HCT116 (cell line): Measurements from ENCODE around the gene PLPP7. TPM values are rescaled to one million over a fixed set of nuclear protein-coding genes. Genes with fewer than 3 reads are reported as not detected.

Source experiments
- ATAC-seq: fragments of 200-7000 bp; cut with Tn5 transposase; 2 replicates; pipeline ENCODE4 v1.9.1; 2020; ENCODE audit warnings: mild to moderate bottlenecking, moderate library complexity
- BruUV-seq: library from RNA; stranded (reverse); fragments of 400-500 nt; replicated peaks from 2 replicates; lab custom pipeline; 2021; lab: Mats Ljungman, UMichigan
- CTCF ChIA-PET: fragments of 300-600 bp; sonication (Branson Sonifier 250); formaldehyde crosslinking; loops from one replicate; lab custom pipeline; 2021; ENCODE audit warnings: antibody characterized with exemption; lab: Charles Lee
- POLR2A ChIA-PET: fragments of 300-600, 350-600 bp; sonication (Branson Sonifier 250); formaldehyde crosslinking; loops from one replicate; lab custom pipeline; 2021; ENCODE audit warnings: antibody characterized with exemption; lab: Charles Lee
- RAD21 ChIA-PET, 2 experiments: fragments of 300-600 bp; sonication (Branson Sonifier 250); formaldehyde crosslinking; loops; one replicate each; lab custom pipeline; 2023; ENCODE audit warnings: low total read pairs in 2 of 2; ENCODE audit not compliant: uncharacterized antibody in 2 of 2, unreplicated experiment in 2 of 2, low non-redundant PET in 1 of 2; lab: Charles Lee
- DNase-seq: peaks from one replicate; pipeline ENCODE4 v3.0.0-alpha.2; 2010; ENCODE audit warnings: low read depth, low spot score
- H2AFZ ChIP-seq: fragments of 200-600 bp; shearing (Covaris generic), sonication (generic); 2 replicates; pipeline ENCODE4 v1.6.1; 2017; ENCODE audit warnings: low read depth, mixed run types, mixed read lengths, antibody characterized with exemption, low read length; ENCODE audit not compliant: poor library complexity, severe bottlenecking
- H3K27ac ChIP-seq: 2 replicates; pipeline ENCODE4 v1.5.1; 2012; ENCODE audit warnings: low read depth, low read length
- H3K27me3 ChIP-seq: fragments of 200-600 bp; sonication (generic); 2 replicates; pipeline ENCODE4 v1.6.1; 2016; ENCODE audit warnings: mixed run types, low read length, mixed read lengths; ENCODE audit not compliant: insufficient read depth
- H3K36me3 ChIP-seq, 2 experiments: fragments of 200-500 bp in 1 of 2; fragments of 200-600 bp in 1 of 2; sonication (Bioruptor generic) in 1 of 2; sonication (generic) in 1 of 2; 2 replicates each; pipeline versions ENCODE4 v1.5.1 to v1.6.1; 2014 to 2016; ENCODE audit warnings: low read length in 2 of 2, inconsistent platforms in 1 of 2, mixed read lengths in 1 of 2, mixed run types in 1 of 2; ENCODE audit not compliant: insufficient read depth in 2 of 2, control insufficient read depth in 1 of 2
- H3K4me1 ChIP-seq, 2 experiments: fragments of 200-600 bp in 1 of 2; sonication (generic) in 1 of 2; 2 replicates each; pipeline versions ENCODE4 v1.5.1 to v1.6.1; 2012 to 2017; ENCODE audit warnings: low read length in 2 of 2, inconsistent platforms in 1 of 2, mild to moderate bottlenecking in 1 of 2, mixed read lengths in 1 of 2, mixed run types in 1 of 2, moderate library complexity in 1 of 2; ENCODE audit not compliant: insufficient read depth in 2 of 2, control insufficient read depth in 1 of 2
- H3K4me2 ChIP-seq: fragments of 200-600 bp; sonication (generic); 2 replicates; pipeline ENCODE4 v1.6.1; 2017; ENCODE audit warnings: mixed run types, low read length, mixed read lengths
- H3K4me3 ChIP-seq, 2 experiments: fragments of 200-600 bp in 1 of 2; sonication (generic) in 1 of 2; replicated peaks in 1 of 2; 2 replicates each; pipeline ENCODE4 v1.5.1; 2011 to 2016; ENCODE audit warnings: low read length in 2 of 2, control low read depth in 1 of 2, low read depth in 1 of 2, mild to moderate bottlenecking in 1 of 2, mixed read lengths in 1 of 2, mixed run types in 1 of 2
- H3K79me2 ChIP-seq: fragments of 200-600 bp; sonication (generic); 2 replicates; pipeline ENCODE4 v1.6.1; 2017; ENCODE audit warnings: mild to moderate bottlenecking, mixed run types, low read length, moderate library complexity, mixed read lengths; ENCODE audit not compliant: insufficient read depth
- H3K9ac ChIP-seq: fragments of 200-600 bp; sonication (generic); 2 replicates; pipeline ENCODE4 v1.6.1; 2016; ENCODE audit warnings: low read length, mixed read lengths
- H3K9me2 ChIP-seq: fragments of 200-600 bp; sonication (generic), shearing (Covaris generic); 2 replicates; pipeline ENCODE4 v1.6.1; 2017; ENCODE audit warnings: mixed run types, mild to moderate bottlenecking, moderate library complexity; ENCODE audit not compliant: insufficient read depth
- H3K9me3 ChIP-seq, 2 experiments: fragments of 200-500 bp in 1 of 2; fragments of 200-600 bp in 1 of 2; sonication (Bioruptor generic) in 1 of 2; sonication (generic) in 1 of 2; 2 replicates each; pipeline ENCODE4 v1.6.1; 2014 to 2017; ENCODE audit warnings: low read length in 2 of 2, mixed read lengths in 2 of 2, inconsistent platforms in 1 of 2, low read depth in 1 of 2, mild to moderate bottlenecking in 1 of 2, mixed run types in 1 of 2, moderate library complexity in 1 of 2; ENCODE audit not compliant: control insufficient read depth in 1 of 2, insufficient read depth in 1 of 2
- H4K20me1 ChIP-seq: fragments of 200-600 bp; sonication (generic), shearing (Covaris generic); 2 replicates; pipeline ENCODE4 v1.6.1; 2017; ENCODE audit warnings: mixed run types, mild to moderate bottlenecking, moderate library complexity; ENCODE audit not compliant: insufficient read depth
- ATF3 ChIP-seq: IDR thresholded peaks from 2 replicates; pipeline ENCODE4 v1.6.1; 2012
- CBX3 ChIP-seq: IDR thresholded peaks from 2 replicates; pipeline ENCODE4 v1.6.1; 2012; ENCODE audit warnings: low read depth
- CTCF ChIP-seq, 3 experiments: fragments of 200-600 bp in 1 of 3; sonication (generic) in 1 of 3; IDR thresholded peaks in 2 of 3; conservative IDR thresholded peaks in 1 of 3; 2 replicates each; pipeline ENCODE4 v1.5.1; 2012 to 2017; ENCODE audit warnings: low read depth in 2 of 3, low read length in 2 of 3, antibody characterized with exemption in 1 of 3, borderline replicate concordance in 1 of 3, control low read depth in 1 of 3, mild to moderate bottlenecking in 1 of 3, mixed read lengths in 1 of 3, mixed run types in 1 of 3, moderate library complexity in 1 of 3; ENCODE audit not compliant: insufficient read depth in 1 of 3
- ELF1 ChIP-seq: IDR thresholded peaks from 2 replicates; pipeline ENCODE4 v1.6.1; 2012; ENCODE audit warnings: low read depth, borderline replicate concordance
- MAX ChIP-seq: IDR thresholded peaks from 2 replicates; pipeline ENCODE4 v1.6.1; 2012
- POLR2A ChIP-seq: IDR thresholded peaks from 2 replicates; pipeline ENCODE4 v1.7.0; 2011; ENCODE audit warnings: borderline replicate concordance; ENCODE audit not compliant: insufficient read depth, insufficient read length; ENCODE audit errors: extremely low read depth
- RAD21 ChIP-seq: IDR thresholded peaks from 2 replicates; pipeline ENCODE4 v1.6.1; 2012; ENCODE audit warnings: low read depth, mild to moderate bottlenecking
- REST ChIP-seq: IDR thresholded peaks from 2 replicates; pipeline ENCODE4 v1.6.1; 2012; ENCODE audit warnings: low read depth
- SIN3A ChIP-seq: IDR thresholded peaks from 2 replicates; pipeline ENCODE4 v1.6.1; 2012; ENCODE audit warnings: low read depth
- SP1 ChIP-seq: IDR thresholded peaks from 2 replicates; pipeline ENCODE4 v1.6.1; 2012; ENCODE audit warnings: low read depth
- SRF ChIP-seq: IDR thresholded peaks from 2 replicates; pipeline ENCODE4 v1.6.1; 2012; ENCODE audit warnings: low read depth
- YY1 ChIP-seq: IDR thresholded peaks from 2 replicates; pipeline ENCODE4 v1.6.1; 2011; ENCODE audit warnings: low read length, low read depth, moderate library complexity, mild to moderate bottlenecking; ENCODE audit not compliant: insufficient replicate concordance; ENCODE audit errors: extremely low read depth
- ZFX ChIP-seq: fragments of 450-650 bp; IDR thresholded peaks from 2 replicates; pipeline ENCODE4 v1.6.1; 2017
- intact Hi-C: fragments of 100-400 bp; cut with micrococcal nuclease; formaldehyde crosslinking; loops from 2 replicates; pipeline ENCODE4 v1.10.0; 2022
- total RNA-seq: library from RNA; stranded (reverse); gene quantifications from one replicate; pipeline ENCODE4 v1.2.1, GENCODE V29; 2021; ENCODE audit not compliant: unreplicated experiment

The PLPP7 gene
- total RNA-seq, 1 experiment from 2014 or later: 0.37 TPM

GRCh38 chr9:131308906-131309529 lies 19.5 kb downstream of the PLPP7 start:
- Histone ChIP-seq H3K9me3 (no peaks in the 10 kb centered on the region), H3K4me1 (no peaks in the 10 kb centered on the region), H4K20me1 (no peaks in the 10 kb centered on the region), H3K4me3 (no peak overlapping the region), H3K9me2 (no peaks in the 10 kb centered on the region), H3K27ac (no peak overlapping the region), H3K79me2 (no peaks in the 10 kb centered on the region), H2AFZ (no peak overlapping the region), H3K27me3 (no peaks in the 10 kb centered on the region), H3K9ac (no peak overlapping the region), H3K36me3 (no peaks in the 10 kb centered on the region), H3K4me2 (no peak overlapping the region)
- ATAC-seq (no peak), DNase-seq (no peak)
- ChIA-PET CTCF (interaction anchor here (1.0 kb wide), 1 partner anchor 27 kb away, joined by 4 read pairs; no protein-coding TSS in a partner anchor), RAD21 (no interaction called here), POLR2A (no interaction called here)
- BruUV-seq: no TSS peak
- no peak for TF ChIP-seq SRF
- TF ChIP-seq POLR2A: no peak
- intact Hi-C loops: no loop called here

- CTCF ChIA-PET: no interaction called here
- H2AFZ ChIP-seq: no peak overlapping the region
- RAD21 ChIA-PET: no interaction called here
- BruUV-seq: no TSS peak
- H3K9me3 ChIP-seq: no peaks in the 10 kb centered on the region
- intact Hi-C loops: no loop called here
- no peak overlapping the region for H3K9ac ChIP-seq
- no peaks in the 10 kb centered on the region for H3K4me1 ChIP-seq
- H4K20me1 ChIP-seq: no peaks in the 10 kb centered on the region
- H3K27me3 ChIP-seq: no peaks in the 10 kb centered on the region
- H3K27ac ChIP-seq: no peak overlapping the region
- H3K4me2 ChIP-seq: no peak overlapping the region
- no peaks in the 10 kb centered on the region for H3K36me3 ChIP-seq
- POLR2A ChIA-PET: no interaction called here
- no peak overlapping the region for H3K4me3 ChIP-seq
- H3K79me2 ChIP-seq: no peaks in the 10 kb centered on the region
- DNase-seq: no peak
- no peak for ATAC-seq
- no peaks in the 10 kb centered on the region for H3K9me2 ChIP-seq
- TF ChIP-seq ZFX (no peak), REST (no peak), ATF3 (no peak), POLR2A (no peak), RAD21 (no peak), CTCF (IDR thresholded peaks at IDR 0.05 in 2 of 3, conservative IDR thresholded peaks at IDR 0.05 in 1 of 3; ENCODE audit: borderline replicate concordance in 1 of 3, insufficient read depth in 1 of 3, low read depth in 2 of 3, low read length in 2 of 3) (no peak), CBX3 (no peak), SP1 (no peak), SRF (no peak), YY1 (no peak), SIN3A (no peak), MAX (no peak), ELF1 (no peak)
Observed at GRCh38 chr9:131309530-131310276, 20.2 kb downstream of the PLPP7 start.
